GM12878 (cell line): ENCODE results near the gene NXPE1. TPM values are rescaled to one million over a fixed set of nuclear protein-coding genes. Genes with fewer than 3 reads are reported as not detected.
"Not testable (repeated sequence)": the region's sequence is repeated elsewhere in the genome, so short reads cannot be mapped to it uniquely, and the experiment has no call there.

Source experiments
- ATAC-seq: fragments of 200-7000 bp; cut with Tn5 transposase; 3 replicates; pipeline ENCODE4 v1.9.1; 2020; ENCODE audit warnings: mild to moderate bottlenecking, moderate library complexity
- BruUV-seq: library from RNA; stranded (reverse); fragments of 400-500 nt; replicated peaks from 2 replicates; lab custom pipeline; 2021; lab: Mats Ljungman, UMichigan
- CTCF ChIA-PET: fragments of 300-600 bp; sonication (Branson Sonifier 250); formaldehyde crosslinking; extraction: SDS; loops from one replicate; lab custom pipeline; 2021; ENCODE audit warnings: inconsistent platforms; lab: Yijun Ruan, JAX
- POLR2A ChIA-PET: fragments of 350-600 bp; formaldehyde crosslinking; extraction: SDS; loops from one replicate; lab custom pipeline; 2021; ENCODE audit warnings: inconsistent platforms; lab: Charles Lee
- RAD21 ChIA-PET: fragments of 300-600 bp; sonication (Branson Sonifier 250); formaldehyde crosslinking; loops from one replicate; lab custom pipeline; 2023; ENCODE audit warnings: antibody characterized with exemption; ENCODE audit not compliant: unreplicated experiment; lab: Charles Lee
- SMC1A ChIA-PET: fragments of 300-600 bp; sonication (Branson Sonifier 250); formaldehyde crosslinking; loops from one replicate; lab custom pipeline; 2023; ENCODE audit not compliant: unreplicated experiment, uncharacterized antibody; lab: Charles Lee
- DNase-seq: peaks from one replicate; pipeline ENCODE4 v3.0.0-alpha.2; 2011; ENCODE audit warnings: low read depth, low spot score
- FAIRE-seq: peaks from 3 replicates; lab custom pipeline; 2011; peaks lifted over from hg19 to GRCh38; lab: Jason Lieb, UNC
- H2AFZ ChIP-seq: 2 replicates; pipeline ENCODE4 v1.6.0; 2011; ENCODE audit warnings: low read depth, low read length, control low read depth; ENCODE audit not compliant: control insufficient read depth
- H3K27ac ChIP-seq: 2 replicates; pipeline ENCODE4 v1.5.1; 2011; ENCODE audit warnings: control low read depth; ENCODE audit not compliant: control insufficient read depth, insufficient read depth
- H3K27me3 ChIP-seq, 2 experiments: replicated peaks in 1 of 2; 2 replicates each; pipeline versions ENCODE4 v1.6.0 to v1.6.1; 2011; ENCODE audit warnings: low read length in 1 of 2; ENCODE audit not compliant: control insufficient read depth in 2 of 2, insufficient read depth in 2 of 2
- H3K36me3 ChIP-seq, 2 experiments: 2 replicates each; pipeline ENCODE4 v1.5.1; 2011; ENCODE audit warnings: low read length in 1 of 2; ENCODE audit not compliant: control insufficient read depth in 2 of 2, insufficient read depth in 2 of 2
- H3K4me1 ChIP-seq: 2 replicates; pipeline ENCODE4 v1.6.1; 2011; ENCODE audit warnings: mild to moderate bottlenecking, low read length, moderate library complexity, mixed read lengths; ENCODE audit not compliant: control insufficient read depth, insufficient read depth
- H3K4me2 ChIP-seq: 2 replicates; pipeline ENCODE4 v1.6.0; 2011; ENCODE audit warnings: control low read depth; ENCODE audit not compliant: control insufficient read depth, insufficient read depth
- H3K4me3 ChIP-seq: fragments of 200-600 bp; sonication (generic); 2 replicates; pipeline ENCODE4 v1.5.1; 2016
- H3K79me2 ChIP-seq: 2 replicates; pipeline ENCODE4 v1.6.0; 2011; ENCODE audit warnings: low read length; ENCODE audit not compliant: control insufficient read depth, insufficient read depth
- H3K9ac ChIP-seq: 2 replicates; pipeline ENCODE4 v1.8.0; 2011; ENCODE audit warnings: low read length, control low read depth, mixed read lengths; ENCODE audit not compliant: control insufficient read depth, insufficient read depth
- H3K9me3 ChIP-seq: replicated peaks from 3 replicates; pipeline ENCODE4 v1.5.1; 2011; ENCODE audit warnings: mild to moderate bottlenecking, low read length; ENCODE audit not compliant: control insufficient read depth, insufficient read depth
- H4K20me1 ChIP-seq: 2 replicates; pipeline ENCODE4 v1.6.0; 2011; ENCODE audit not compliant: control insufficient read depth, insufficient read depth
- CBFB ChIP-seq: IDR thresholded peaks from 2 replicates; pipeline ENCODE4 v1.6.1; 2016; ENCODE audit warnings: antibody characterized with exemption, low read depth
- CEBPB ChIP-seq, 2 experiments: fragments of 150-350 bp in 1 of 2; IDR thresholded peaks; 2 replicates each; pipeline ENCODE4 v1.6.1; 2012 to 2014; ENCODE audit warnings: low read depth in 2 of 2, low read length in 2 of 2, borderline replicate concordance in 1 of 2, inconsistent platforms in 1 of 2
- EED ChIP-seq: sonication (generic); IDR thresholded peaks from 2 replicates; pipeline ENCODE4 v1.6.1; 2016; ENCODE audit warnings: antibody characterized with exemption, low read depth
- MEF2B ChIP-seq: fragments of 450-650 bp; IDR thresholded peaks from 2 replicates; pipeline ENCODE4 v1.6.1; 2018; ENCODE audit warnings: mild to moderate bottlenecking, moderate library complexity; ENCODE audit not compliant: partially characterized antibody, poor library complexity, severe bottlenecking
- MTA3 ChIP-seq: IDR thresholded peaks from 2 replicates; pipeline ENCODE4 v1.6.1; 2012; ENCODE audit warnings: low read length, inconsistent platforms, borderline replicate concordance
- NFXL1 ChIP-seq: fragments of 450-650 bp; IDR thresholded peaks from 2 replicates; pipeline ENCODE4 v1.6.1; 2017; ENCODE audit warnings: antibody characterized with exemption, mild to moderate bottlenecking, borderline replicate concordance
- NR2F1 ChIP-seq: fragments of 450-650 bp; conservative IDR thresholded peaks from 2 replicates; pipeline ENCODE4 v1.6.1; 2017; ENCODE audit warnings: mild to moderate bottlenecking
- PAX5 ChIP-seq: IDR thresholded peaks from 2 replicates; pipeline ENCODE4 v1.6.1; 2011; ENCODE audit warnings: low read depth, low read length, borderline replicate concordance
- POU2F2 ChIP-seq: IDR thresholded peaks from 3 replicates; pipeline ENCODE4 v1.6.1; 2011; ENCODE audit warnings: low read depth, mild to moderate bottlenecking, low read length, borderline replicate concordance
- PRDM15 ChIP-seq: fragments of 450-650 bp; formaldehyde crosslinking; IDR thresholded peaks from 2 replicates; pipeline ENCODE4 v1.4.0; 2020; ENCODE audit warnings: mild to moderate bottlenecking, moderate library complexity
- RUNX3 ChIP-seq: IDR thresholded peaks from 2 replicates; pipeline ENCODE4 v1.6.1; 2012; ENCODE audit warnings: low read length, inconsistent platforms
- SREBF1 ChIP-seq: IDR thresholded peaks from 2 replicates; pipeline ENCODE4 v1.6.1; 2012; ENCODE audit warnings: mild to moderate bottlenecking, low read length
- ZBED1 ChIP-seq: IDR thresholded peaks from 2 replicates; pipeline ENCODE4 v1.6.1; 2016; ENCODE audit warnings: borderline replicate concordance
- ZNF24 ChIP-seq: fragments of 450-650 bp; IDR thresholded peaks from 2 replicates; pipeline ENCODE4 v1.6.1; 2017; ENCODE audit warnings: antibody characterized with exemption, mild to moderate bottlenecking
- ZNF622 ChIP-seq: fragments of 450-650 bp; IDR thresholded peaks from 2 replicates; pipeline ENCODE4 v1.6.1; 2017; ENCODE audit warnings: mild to moderate bottlenecking, inconsistent platforms
- ZSCAN29 ChIP-seq: fragments of 450-650 bp; IDR thresholded peaks from 2 replicates; pipeline ENCODE4 v1.6.1; 2017; ENCODE audit warnings: mild to moderate bottlenecking, moderate library complexity
- WGBS: methylation state at CpG from one replicate; pipeline ENCODE4 v1.1.6; 2016; ENCODE audit warnings: low lambda C conversion rate; ENCODE audit not compliant: insufficient replicate concordance, insufficient coverage; ENCODE audit errors: missing lambda C conversion rate; 5-methylcytosine and 5-hydroxymethylcytosine counted together
- in situ Hi-C: fragments of 300-500 bp; cut with MboI; formaldehyde crosslinking; loops from 9 replicates; pipeline ENCODE4 v1.14.3; 2018; ENCODE audit warnings: mixed read lengths
- intact Hi-C: fragments of 100-400 bp; cut with micrococcal nuclease; formaldehyde crosslinking; loops from one replicate; pipeline ENCODE4 v1.14.2; 2022; ENCODE audit not compliant: unreplicated experiment
- polyA plus RNA-seq, 11 experiments: library from polyadenylated mRNA; depleted of rRNA in 4 of 11; unstranded in 6 of 11; stranded (reverse) in 5 of 11; fragments of >200 nt; fragmentation: Nextera tagmentation in 4 of 11; fragmentation: Illumina TruSeq in 1 of 11; extraction: Ambion mirVana in 4 of 11; extraction: Trizol in 1 of 11; gene quantifications; 1 replicate in 1 of 11; 2 replicates in 10 of 11; pipeline versions ENCODE4 v1.2.1 to v1.2.3, GENCODE V29; 2011 to 2016; ENCODE audit warnings: inconsistent platforms in 2 of 11, missing spikeins in 2 of 11, low read depth in 1 of 11
- total RNA-seq, 4 experiments: library from RNA; depleted of rRNA in 3 of 4; stranded (reverse); fragments of >200 nt in 3 of 4; fragmentation: Illumina TruSeq in 1 of 4; extraction: Trizol in 1 of 4; gene quantifications; 2 replicates each; pipeline versions ENCODE4 v1.2.1 to v1.2.3, GENCODE V29; 2013 to 2021

Gene NXPE1
- total and polyA plus RNA-seq, 10 of the 15 experiments (the other 5 are each of a cell fraction or from before 2014, with no cell fraction given) = not detected

- TF ChIP-seq CBFB (peak; percentile 31; the same call in 1 of the 2 replicates), ZNF622 (no peak), MEF2B (no peak), POU2F2 (peak; percentile 86), PRDM15 (peak; percentile 94), SREBF1 (peak; percentile 81; the same call in 1 of the 2 replicates), EED (no peak), ZSCAN29 (peak; percentile 4; the same call in 1 of the 2 replicates), ZBED1 (peak; percentile 72; the same call in 1 of the 2 replicates), NFXL1 (0 out of 2 replicates have a peak, but pooled peaks have one; percentile 66), NR2F1 (peak; percentile 25; the same call in 1 of the 2 replicates), PAX5 (0 out of 2 replicates have a peak, but pooled peaks have one; percentile 8)
These were observed 49.7 kb upstream of the NXPE1 start (continued) for GRCh38 chr11:114609429-114609828.

- in situ Hi-C loops, H3K79me2 ChIP-seq, H4K20me1 ChIP-seq, H3K27ac ChIP-seq, CTCF ChIA-PET, H3K9me3 ChIP-seq, RAD21 ChIA-PET, SMC1A ChIA-PET, ATAC-seq, H3K4me2 ChIP-seq, H2AFZ ChIP-seq, H3K9ac ChIP-seq, H3K36me3 ChIP-seq, H3K27me3 ChIP-seq, FAIRE-seq, H3K4me1 ChIP-seq, DNase-seq, POLR2A ChIA-PET, BruUV-seq, H3K4me3 ChIP-seq: not testable (repeated sequence)
- WGBS = 2% methylated on average over 9 of the region's 9 CpGs
- intact Hi-C loops = loop anchor here (5.0 kb wide), 1 partner anchor 266 kb away; no protein-coding TSS in a partner anchor
- peak; percentile 86 for TF ChIP-seq PRDM15
- peak; percentile 11; the same call in 1 of the 2 replicates for TF ChIP-seq EED
- TF ChIP-seq RUNX3 = peak; percentile 20; the same call in 1 of the 2 replicates
- 0 out of 2 replicates have a peak, but pooled peaks have one; percentile 7 for TF ChIP-seq PAX5
- peak in 1 of 2 experiments; percentile 22; a peak in 1 of 4 replicates for TF ChIP-seq CEBPB (IDR thresholded peaks at IDR 0.05; ENCODE audit: borderline replicate concordance in 1 of 2, low read depth in 2 of 2, low read length in 2 of 2)
- 0 out of 2 replicates have a peak, but pooled peaks have one; percentile 25 for TF ChIP-seq MTA3
- peak; percentile 97 for TF ChIP-seq ZNF24
These were observed 48.9 kb upstream of the NXPE1 start for GRCh38 chr11:114608605-114609004.
